Esophagus squamous epithelium (tissue), 5 donors: ENCODE data around the gene OR12D3. TPM values are rescaled to one million over a fixed set of nuclear protein-coding genes. Genes with fewer than 3 reads are reported as not detected.

ENCODE experiments used
- DNase-seq: peaks from one replicate; lab custom pipeline; 2025; lab: John Stamatoyannopoulos, UW
- H3K27ac ChIP-seq, 4 donors: fragments of 200-600 bp; sonication (generic); one replicate each; pipeline ENCODE4 v1.5.1; 2016 to 2019; ENCODE audit warnings: mild to moderate bottlenecking in 1 of 4
- H3K27me3 ChIP-seq, 4 donors: fragments of 200-600 bp; sonication (generic); 1 replicate in 3 of 4; 2 replicates in 1 of 4; pipeline versions ENCODE4 v1.5.1 to v1.6.0; 2017 to 2021; ENCODE audit warnings: antibody characterized with exemption in 1 of 4
- H3K36me3 ChIP-seq, 3 donors: fragments of 200-600 bp; sonication (generic); one replicate each; pipeline ENCODE4 v1.5.1; 2016 to 2019
- H3K4me1 ChIP-seq, 3 donors: fragments of 200-600 bp; sonication (generic); one replicate each; pipeline ENCODE4 v1.5.1; 2017 to 2019
- H3K4me3 ChIP-seq, 4 donors: fragments of 200-600 bp; sonication (generic); 1 replicate in 3 of 4; 2 replicates in 1 of 4; pipeline ENCODE4 v1.5.1; 2016 to 2019; ENCODE audit warnings: mild to moderate bottlenecking in 2 of 4, moderate library complexity in 1 of 4
- H3K9me3 ChIP-seq, 3 donors: fragments of 200-600 bp; sonication (generic); one replicate each; pipeline ENCODE4 v1.5.1; 2016 to 2019
- CTCF ChIP-seq, 6 experiments: fragments of 450-650 bp in 4 of 6; fragments of 200-600 bp in 2 of 6; sonication (generic) in 2 of 6; IDR thresholded peaks; one replicate each; pipeline ENCODE4 v1.5.1; 2016 to 2019; ENCODE audit warnings: antibody characterized with exemption in 6 of 6, mild to moderate bottlenecking in 4 of 6, moderate library complexity in 4 of 6
- POLR2A ChIP-seq, 4 donors: fragments of 450-650 bp; IDR thresholded peaks; one replicate each; pipeline ENCODE4 v1.6.1; 2017; ENCODE audit warnings: antibody characterized with exemption in 4 of 4, mild to moderate bottlenecking in 4 of 4, moderate library complexity in 3 of 4
- WGBS, 2 donors: methylation state at CpG; one replicate each; pipeline ENCODE4 v1.1.5; 2018; 5-methylcytosine and 5-hydroxymethylcytosine counted together
- intact Hi-C: fragments of 100-400 bp; cut with DNase I; formaldehyde crosslinking; loops from one replicate; pipeline ENCODE4 v1.15.0; 2022
- total RNA-seq, 4 donors: library from RNA; depleted of rRNA; stranded (reverse); fragments of >200 nt; gene quantifications; one replicate each; pipeline ENCODE4 v1.1.0, GENCODE V29; 2016
- donor health status: DM: yes; HTN: yes; CAD: no.

The OR12D3 gene
- total RNA-seq = not detected

- Histone ChIP-seq H3K27me3 (no peaks in the 10 kb centered on the region), H3K9me3 (no peaks in the 10 kb centered on the region), H3K27ac (no peak within 1 kb of the TSS), H3K4me1 (no peaks in the 10 kb centered on the region), H3K4me3 (no peak within 1 kb of the TSS), H3K36me3 (no peaks in the 10 kb centered on the region)
- TF ChIP-seq POLR2A (IDR thresholded peaks at IDR 0.05) (no peak), CTCF (IDR thresholded peaks at IDR 0.05) (no peak)
- WGBS, 2 donors = 89 to 100% methylated on average over 1 of the region's 1 CpG
- intact Hi-C loops = no loop called here
- DNase-seq = no peak
Measured at GRCh38 chr6:29375191-29375590, at the start of gene OR12D3. Gene OR12D3 (minus strand): TSS chr6:29375291. CDS start chr6:29375287, 4 bp downstream.

- Histone ChIP-seq H3K4me3 (no peak overlapping the region), H3K27ac (no peak overlapping the region), H3K9me3 (no peaks in the 10 kb centered on the region), H3K27me3 (peaks cover 0 to 6% (median 0%) of the 10 kb centered on the region in 4 donors), H3K36me3 (no peaks in the 10 kb centered on the region), H3K4me1 (no peaks in the 10 kb centered on the region)
- intact Hi-C loops = no loop called here
- WGBS, 2 donors = 21 to 28% methylated on average over 2 of the region's 2 CpGs
- no peak for DNase-seq
- TF ChIP-seq CTCF (IDR thresholded peaks at IDR 0.05) (no peak), POLR2A (IDR thresholded peaks at IDR 0.05) (no peak)
Measured at GRCh38 chr6:29424575-29424974, 49.5 kb upstream of the OR12D3 start.

GRCh38 chr6:29424168-29424567, 49.1 kb upstream of the OR12D3 start:
- H3K27ac ChIP-seq = no peak overlapping the region
- no peak for TF ChIP-seq CTCF (IDR thresholded peaks at IDR 0.05)
- no peak for TF ChIP-seq POLR2A (IDR thresholded peaks at IDR 0.05)
- peaks cover 0 to 6% (median 0%) of the 10 kb centered on the region in 4 donors for H3K27me3 ChIP-seq
- H3K36me3 ChIP-seq = no peaks in the 10 kb centered on the region
- no peaks in the 10 kb centered on the region for H3K9me3 ChIP-seq
- DNase-seq = no peak
- 67 to 86% methylated on average over 2 of the region's 2 CpGs for WGBS, 2 donors
- intact Hi-C loops = no loop called here
- H3K4me1 ChIP-seq = no peaks in the 10 kb centered on the region
- H3K4me3 ChIP-seq = no peak overlapping the region

- H3K9me3 ChIP-seq = no peaks in the 10 kb centered on the region
- no peaks in the 10 kb centered on the region for H3K36me3 ChIP-seq
- TF ChIP-seq CTCF (IDR thresholded peaks at IDR 0.05) (no peak), POLR2A (IDR thresholded peaks at IDR 0.05) (no peak)
- H3K4me1 ChIP-seq = no peaks in the 10 kb centered on the region
- DNase-seq = no peak
- intact Hi-C loops = no loop called here
- 72 to 74% methylated on average over 3 of the region's 3 CpGs for WGBS, 2 donors
- no peak overlapping the region for H3K27ac ChIP-seq
- H3K4me3 ChIP-seq = no peak overlapping the region
- no peaks in the 10 kb centered on the region for H3K27me3 ChIP-seq
Measured at GRCh38 chr6:29419516-29419915, 44.4 kb upstream of the OR12D3 start.

GRCh38 chr6:29414588-29414987, 39.5 kb upstream of the OR12D3 start, which contains the start of gene OR12D1:
Gene OR12D1 (plus strand): TSS chr6:29414928.
- DNase-seq = no peak
- no peak for TF ChIP-seq CTCF (IDR thresholded peaks at IDR 0.05)
- no peak for TF ChIP-seq POLR2A (IDR thresholded peaks at IDR 0.05)
- intact Hi-C loops = no loop called here

More at GRCh38 chr6:29414588-29414987, 39.5 kb upstream of the OR12D3 start, which contains the start of gene OR12D1:
- no peaks in the 10 kb centered on the region for H3K27me3 ChIP-seq
- H3K4me3 ChIP-seq = no peak within 1 kb of the TSS
- no peaks in the 10 kb centered on the region for H3K36me3 ChIP-seq
- no peak within 1 kb of the TSS for H3K27ac ChIP-seq
- H3K9me3 ChIP-seq = no peaks in the 10 kb centered on the region
- H3K4me1 ChIP-seq = no peaks in the 10 kb centered on the region
